HAP-1 (cell line): ENCODE results near the gene SRGAP2B.
"Not testable (repeated sequence)": the region's sequence is repeated elsewhere in the genome, so short reads cannot be mapped to it uniquely, and the experiment has no call there.

ENCODE experiments used
- DNase-seq, 2 experiments: peaks; one replicate each; pipeline ENCODE4 v3.0.0-alpha.2; 2016 to 2020; ENCODE audit warnings: low spot score in 2 of 2
- H3K27me3 ChIP-seq: fragments of 250-450 bp; sonication (Bioruptor Pico); 2 replicates; pipeline ENCODE4 v1.5.1; 2020; ENCODE audit warnings: low read depth, mild to moderate bottlenecking, moderate library complexity
- H3K36me3 ChIP-seq: fragments of 250-450 bp; sonication (Bioruptor Pico); replicated peaks from 2 replicates; pipeline ENCODE4 v1.5.1; 2020; ENCODE audit warnings: mild to moderate bottlenecking
- H3K4me1 ChIP-seq: fragments of 250-450 bp; sonication (Bioruptor Pico); 2 replicates; pipeline ENCODE4 v1.5.1; 2020; ENCODE audit warnings: mild to moderate bottlenecking
- H3K4me3 ChIP-seq: fragments of 250-450 bp; sonication (Bioruptor Pico); 2 replicates; pipeline ENCODE4 v1.5.1; 2020; ENCODE audit warnings: mild to moderate bottlenecking, moderate library complexity
- H3K9me3 ChIP-seq: fragments of 250-450 bp; sonication (Bioruptor Pico); 2 replicates; pipeline ENCODE4 v1.5.1; 2020; ENCODE audit warnings: mild to moderate bottlenecking, moderate library complexity
- in situ Hi-C: fragments of 300-500 bp; cut with MboI; formaldehyde crosslinking; loops from 3 replicates; pipeline ENCODE4 v1.14.3; 2020; ENCODE audit warnings: low sequenced_read_pairs, inconsistent platforms, mixed read lengths

SRGAP2B gene

DNA sequence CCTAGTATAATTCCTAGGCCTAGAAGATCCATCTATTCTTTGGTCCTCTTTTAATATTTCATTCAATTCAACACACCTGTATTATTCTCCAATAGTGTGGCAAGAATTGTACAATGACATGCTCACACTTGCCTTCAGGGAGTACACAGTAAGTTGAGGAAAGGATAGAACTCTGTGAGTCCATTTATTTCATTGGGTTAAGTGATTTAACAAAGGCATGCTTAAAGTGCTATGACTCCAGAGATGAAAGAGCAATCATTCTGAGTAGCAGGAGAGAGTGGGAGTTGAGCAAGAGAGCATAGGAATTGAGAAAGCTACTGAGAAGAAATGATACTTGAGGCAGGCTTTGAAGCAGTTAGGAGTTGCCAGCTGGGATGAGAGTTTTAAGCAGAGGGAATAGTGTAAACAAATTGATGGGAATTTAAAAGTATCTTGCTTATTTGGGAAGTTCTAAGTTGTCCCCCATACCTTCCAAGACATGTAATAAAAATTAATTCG lies 19.5 kb upstream of the SRGAP2B start:
- not testable (repeated sequence) for H3K4me1 ChIP-seq

DNA sequence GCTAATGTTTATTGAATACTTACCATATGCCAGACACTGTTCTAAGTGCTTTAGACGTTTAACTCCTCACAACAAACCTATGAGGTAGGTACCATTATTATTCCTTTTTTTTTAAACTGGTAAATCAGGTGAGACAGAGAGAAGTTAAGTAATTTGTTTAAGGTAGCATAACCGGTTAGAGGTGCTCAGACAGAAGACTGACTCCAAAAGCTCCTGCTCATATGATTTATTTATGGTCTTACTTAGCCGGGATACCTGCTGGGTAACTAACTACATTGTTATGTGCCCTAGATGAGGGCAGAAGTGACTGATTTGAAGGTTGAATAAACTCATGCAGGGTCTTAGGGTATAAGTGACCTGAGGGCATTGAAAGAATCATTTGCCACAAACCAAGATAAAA lies 17.6 kb upstream of the SRGAP2B start:
- H3K27me3 ChIP-seq, H3K36me3 ChIP-seq, DNase-seq, H3K4me1 ChIP-seq, H3K9me3 ChIP-seq, H3K4me3 ChIP-seq, in situ Hi-C loops: not testable (repeated sequence)

More for the DNA sequence above, 19.5 kb upstream of the SRGAP2B start:
- in situ Hi-C loops, H3K27me3 ChIP-seq, DNase-seq, H3K9me3 ChIP-seq, H3K36me3 ChIP-seq, H3K4me3 ChIP-seq: not testable (repeated sequence)

DNA sequence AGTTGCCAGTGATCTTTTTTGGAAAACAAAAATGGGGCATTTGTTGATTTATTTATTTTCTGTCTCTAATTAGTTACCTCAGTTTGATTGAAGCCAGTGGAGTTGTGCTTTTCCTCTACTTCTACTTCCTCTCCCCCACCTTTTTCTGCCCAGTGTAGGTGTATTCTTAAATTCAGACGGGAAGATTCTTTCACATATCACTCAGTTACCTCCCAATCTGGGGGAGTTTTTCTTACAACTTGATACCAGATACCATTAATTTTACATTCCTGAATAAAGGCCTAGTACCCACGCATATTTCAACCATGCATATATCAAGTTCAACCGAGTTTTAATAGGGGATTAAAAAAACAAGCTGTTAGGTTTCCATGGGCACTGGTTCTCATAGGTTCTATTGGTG lies 16.5 kb upstream of the SRGAP2B start:
- H3K27me3 ChIP-seq, H3K9me3 ChIP-seq, H3K36me3 ChIP-seq, DNase-seq, in situ Hi-C loops, H3K4me1 ChIP-seq, H3K4me3 ChIP-seq: not testable (repeated sequence)

DNA sequence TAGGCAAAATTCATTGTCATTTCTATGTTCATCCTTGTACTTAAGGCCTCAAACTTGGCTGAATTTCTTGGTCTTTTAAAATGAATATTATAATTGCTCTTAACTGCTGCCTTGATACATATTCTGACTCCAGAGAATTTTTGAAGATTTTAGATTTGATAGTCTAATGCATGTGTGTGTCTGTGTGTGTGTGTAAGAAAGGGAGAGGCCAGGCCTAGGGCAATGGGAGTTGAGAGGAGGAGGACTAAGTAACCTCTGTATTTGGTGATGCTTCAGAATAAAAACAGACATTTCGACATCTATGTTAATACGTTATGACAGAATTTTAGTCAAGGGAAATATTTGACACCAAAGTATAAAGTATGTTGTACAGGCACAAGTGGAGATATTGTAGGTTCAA lies 8.2 kb upstream of the SRGAP2B start:
- in situ Hi-C loops, result not testable (repeated sequence)

DNA sequence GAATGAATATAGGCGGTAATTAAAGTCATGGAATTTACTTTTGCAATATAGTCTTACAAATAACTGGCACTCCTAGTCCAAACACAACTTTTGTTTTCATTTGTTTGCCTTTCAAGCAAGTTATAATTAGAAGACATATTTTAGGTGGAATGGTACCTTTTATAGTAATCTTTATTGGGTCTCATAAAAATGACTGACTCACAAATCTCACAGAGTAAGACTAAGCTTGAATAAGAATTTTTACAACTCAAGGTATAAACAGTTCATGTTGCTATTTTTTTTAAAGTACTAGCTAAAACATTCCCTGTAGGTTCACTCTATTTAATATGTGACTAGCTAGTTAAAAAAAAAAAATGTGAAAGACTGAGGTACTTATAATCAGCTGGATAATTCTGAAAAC lies 6.6 kb upstream of the SRGAP2B start:
- DNase-seq, in situ Hi-C loops, H3K9me3 ChIP-seq, H3K4me3 ChIP-seq, H3K4me1 ChIP-seq, H3K27me3 ChIP-seq, H3K36me3 ChIP-seq: not testable (repeated sequence)

More for the DNA sequence above, 8.2 kb upstream of the SRGAP2B start:
- H3K36me3 ChIP-seq, H3K27me3 ChIP-seq, H3K4me1 ChIP-seq, H3K9me3 ChIP-seq, DNase-seq, H3K4me3 ChIP-seq: not testable (repeated sequence)

DNA sequence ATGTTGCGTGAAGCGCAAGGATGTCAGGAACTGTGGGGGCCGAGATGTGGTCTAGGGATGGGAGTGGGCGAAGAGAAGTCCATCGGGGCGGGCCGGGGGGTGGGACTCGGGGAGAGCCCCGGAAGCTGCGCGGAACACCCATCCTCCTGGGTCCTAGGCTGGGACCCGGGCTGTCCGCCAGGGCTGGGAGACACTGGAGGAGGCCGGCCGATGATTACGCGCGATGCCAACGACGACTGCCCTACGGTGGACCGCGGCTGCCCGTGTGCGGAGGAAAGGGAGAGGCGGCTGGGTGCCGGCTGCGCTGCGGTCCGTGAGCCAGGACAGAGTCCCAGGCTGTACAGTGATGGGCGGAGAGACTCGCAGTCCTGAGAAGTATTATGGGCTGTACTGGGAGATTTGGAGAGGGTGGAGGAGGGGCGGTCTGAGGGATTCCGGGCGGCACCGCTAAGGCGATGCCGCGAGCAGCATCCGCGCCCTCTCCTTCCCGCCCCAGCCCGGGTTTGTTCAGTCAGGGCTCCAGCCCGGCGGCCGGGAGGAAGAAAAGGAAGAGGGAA lies 395 bp downstream of the SRGAP2B start:
- H3K4me3 ChIP-seq, in situ Hi-C loops, DNase-seq, H3K36me3 ChIP-seq, H3K27me3 ChIP-seq, H3K4me1 ChIP-seq, H3K9me3 ChIP-seq: not testable (repeated sequence)

DNA sequence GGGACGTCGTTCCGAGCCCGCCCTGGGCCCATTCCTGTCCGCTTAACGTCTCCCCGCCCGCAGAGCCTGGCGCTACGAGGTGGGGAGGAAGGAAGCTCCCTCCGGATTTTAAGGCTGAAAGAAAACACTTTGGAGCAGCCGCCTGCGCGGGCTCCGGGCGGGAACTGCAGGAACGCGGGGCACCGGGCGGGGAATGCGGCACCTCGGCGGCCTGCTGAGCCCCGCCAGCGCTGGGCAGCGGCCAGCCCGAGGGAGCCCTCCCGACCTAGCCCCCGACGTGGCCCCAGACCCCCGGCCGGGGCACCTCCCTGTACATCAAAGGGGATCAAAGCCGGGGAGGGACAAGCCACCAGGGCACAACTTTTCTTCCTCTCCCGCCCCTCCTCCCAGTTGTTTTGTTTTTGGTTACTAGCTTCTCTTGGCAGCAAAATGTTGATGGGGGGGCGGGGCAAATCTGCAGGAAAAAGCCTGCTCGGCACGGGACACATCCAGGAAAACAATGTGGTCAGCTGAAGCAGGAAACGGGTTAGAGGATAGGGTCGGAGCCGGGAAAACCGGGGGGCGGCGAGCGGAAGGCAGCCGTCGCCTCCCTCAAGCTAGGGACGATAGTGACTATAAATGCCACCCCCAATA lies 1.5 kb downstream of the SRGAP2B start:
- H3K27me3 ChIP-seq, H3K9me3 ChIP-seq, H3K4me1 ChIP-seq, H3K36me3 ChIP-seq, in situ Hi-C loops: not testable (repeated sequence)
- peak; percentile 1 to 91 for DNase-seq
- H3K4me3 ChIP-seq, result peak overlapping the region; percentile 32

DNA sequence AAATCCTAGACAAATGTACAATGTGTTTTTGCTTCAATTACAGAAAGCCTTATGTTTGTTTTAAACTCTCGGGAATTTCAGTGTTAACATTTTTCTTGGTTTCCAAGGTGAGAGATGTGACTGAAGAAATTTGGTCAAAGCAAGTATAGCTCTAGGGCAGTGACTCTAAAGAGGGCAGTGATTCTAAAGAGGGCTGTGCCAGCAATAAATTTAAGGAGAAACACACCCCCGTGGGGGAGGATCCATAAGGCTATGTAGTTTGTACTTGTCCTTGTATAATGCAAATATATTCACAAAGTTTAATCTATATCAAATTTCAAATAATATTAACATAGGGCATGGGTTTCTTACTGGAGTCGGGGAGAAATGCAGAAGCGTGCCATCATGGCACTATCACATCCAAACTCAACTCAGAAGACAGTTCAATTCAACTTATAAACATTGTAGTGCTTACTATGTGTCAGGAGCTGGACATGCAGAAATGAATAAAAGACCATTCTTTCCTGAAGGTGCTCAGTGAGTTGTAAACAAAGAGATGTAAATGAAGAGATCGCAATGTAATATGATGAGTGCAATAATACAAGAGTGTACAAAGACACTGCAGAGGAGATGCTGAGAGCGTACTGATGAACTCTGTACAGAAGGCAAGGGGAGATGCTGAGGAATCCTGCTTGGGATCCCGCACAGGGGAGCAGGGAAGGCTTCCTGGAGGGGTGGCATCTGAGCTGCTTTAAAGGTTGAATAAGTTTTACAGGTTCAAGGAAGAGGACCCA lies 12.5 kb downstream of the SRGAP2B start:
- peak; percentile 2 to 17 for DNase-seq
- H3K36me3 ChIP-seq, H3K4me3 ChIP-seq, H3K4me1 ChIP-seq, in situ Hi-C loops, H3K27me3 ChIP-seq, H3K9me3 ChIP-seq: not testable (repeated sequence)

DNA sequence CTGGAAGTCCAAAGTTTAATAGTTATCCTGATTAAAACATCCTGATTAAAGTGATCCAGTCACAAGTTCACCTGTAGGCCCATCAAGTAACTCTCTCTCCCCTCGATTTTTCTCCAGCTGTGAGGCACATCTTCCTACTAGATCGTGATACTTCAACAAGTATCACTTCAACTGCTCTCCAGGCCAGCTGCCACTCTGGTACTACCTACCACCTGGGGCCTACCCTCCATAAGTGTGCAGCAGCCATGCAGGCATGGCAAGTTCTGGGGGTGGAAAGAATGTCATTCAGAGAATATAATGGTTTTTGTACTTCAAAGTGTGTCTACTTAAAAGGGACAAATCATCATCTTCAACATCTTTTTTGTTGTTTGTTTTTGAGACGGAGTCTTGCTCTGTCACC lies 14.9 kb downstream of the SRGAP2B start:
- DNase-seq, H3K4me3 ChIP-seq, H3K9me3 ChIP-seq, H3K36me3 ChIP-seq, H3K4me1 ChIP-seq, in situ Hi-C loops, H3K27me3 ChIP-seq: not testable (repeated sequence)

DNA sequence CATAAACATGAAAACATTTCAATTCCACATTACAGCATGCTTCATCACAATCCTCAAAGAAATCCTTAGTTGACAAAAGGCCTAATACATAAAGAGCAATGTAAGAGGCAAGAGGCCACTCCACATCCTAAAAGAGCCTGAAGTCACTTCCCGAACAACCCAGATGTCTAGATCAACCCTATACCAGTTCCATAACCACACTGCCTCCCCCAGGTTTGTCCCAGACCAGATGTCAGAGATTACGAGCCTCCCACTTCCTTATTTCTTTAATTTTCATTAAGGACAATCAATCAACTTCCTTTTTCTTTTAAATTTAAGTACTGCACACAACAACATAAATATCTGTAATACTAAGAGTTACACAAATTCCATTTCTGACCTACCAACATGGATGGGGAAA lies 15.4 kb downstream of the SRGAP2B start:
- H3K9me3 ChIP-seq, H3K4me1 ChIP-seq, H3K4me3 ChIP-seq, DNase-seq, H3K27me3 ChIP-seq, H3K36me3 ChIP-seq, in situ Hi-C loops: not testable (repeated sequence)

DNA sequence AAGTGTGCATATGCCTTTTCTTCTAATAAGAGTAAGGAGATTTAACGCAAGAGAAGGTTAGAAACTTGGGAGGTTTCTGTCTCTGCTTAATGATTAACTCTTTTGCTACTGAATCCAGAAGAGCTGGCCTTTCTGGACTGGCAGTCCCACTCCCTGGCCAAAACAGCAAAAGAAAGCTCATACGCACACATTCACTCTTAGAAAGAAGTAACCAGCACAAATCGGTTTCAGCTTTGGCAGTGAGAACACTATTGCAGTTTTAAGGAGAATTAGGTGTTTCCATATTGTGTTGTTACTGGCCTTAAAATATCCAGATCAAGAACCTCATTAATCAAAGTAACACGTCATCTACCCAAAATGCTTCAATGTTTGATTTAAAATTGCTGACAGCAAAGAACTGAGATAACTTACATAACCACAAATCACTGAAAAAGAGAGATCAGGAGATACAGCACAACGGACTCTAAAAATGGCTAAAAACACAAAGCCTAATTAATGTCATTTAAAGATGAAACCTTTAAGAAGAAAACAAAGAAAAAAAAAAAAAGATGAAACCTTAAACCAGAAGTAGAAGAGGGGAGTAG lies 16.2 kb downstream of the SRGAP2B start:
- H3K4me1 ChIP-seq, H3K4me3 ChIP-seq, DNase-seq, H3K27me3 ChIP-seq, H3K9me3 ChIP-seq, H3K36me3 ChIP-seq, in situ Hi-C loops: not testable (repeated sequence)

DNA sequence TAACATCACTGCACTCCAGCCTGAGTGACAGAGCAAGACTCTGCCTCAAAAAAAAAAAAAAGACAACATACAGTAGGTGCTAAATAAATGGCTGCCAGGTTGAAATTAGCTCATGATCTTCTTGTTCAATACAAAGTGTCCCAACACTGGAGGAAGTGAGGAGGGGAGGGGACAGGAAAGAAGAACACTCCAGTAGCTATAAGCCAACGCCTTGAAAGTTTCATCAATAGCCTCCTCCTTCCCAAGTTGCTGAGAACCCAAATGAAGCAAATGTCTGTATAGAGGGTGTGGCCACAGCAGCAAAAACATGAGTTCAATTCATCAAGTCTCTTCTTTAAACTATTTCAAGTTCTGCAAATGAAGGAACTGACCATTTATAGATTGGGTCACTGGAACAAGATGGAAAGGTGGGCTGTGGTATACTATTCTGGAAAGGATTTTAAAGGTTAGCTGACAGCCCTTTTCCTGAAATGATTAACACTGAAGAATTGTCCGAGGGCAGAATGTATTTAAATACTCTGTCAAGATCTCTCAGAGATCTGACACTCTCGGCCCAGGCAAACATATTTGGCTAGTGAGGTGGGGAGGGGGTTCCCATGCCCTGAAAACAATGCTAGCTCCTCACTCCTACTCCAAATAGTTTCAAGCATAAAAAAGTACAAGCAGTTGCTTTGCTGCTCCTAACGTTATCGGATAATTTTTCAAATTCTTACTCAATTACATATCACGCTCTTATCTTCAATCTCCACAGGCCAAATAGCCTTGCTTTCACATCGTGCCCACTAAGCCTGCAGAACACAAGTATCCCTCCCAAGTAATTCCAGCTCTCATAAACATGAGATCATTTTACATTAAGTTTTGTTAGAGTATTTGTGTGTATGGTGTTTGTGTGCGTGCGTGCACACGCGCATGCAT lies 17.0 kb downstream of the SRGAP2B start:
- in situ Hi-C loops, H3K4me1 ChIP-seq, H3K4me3 ChIP-seq, DNase-seq, H3K27me3 ChIP-seq, H3K9me3 ChIP-seq, H3K36me3 ChIP-seq: not testable (repeated sequence)

DNA sequence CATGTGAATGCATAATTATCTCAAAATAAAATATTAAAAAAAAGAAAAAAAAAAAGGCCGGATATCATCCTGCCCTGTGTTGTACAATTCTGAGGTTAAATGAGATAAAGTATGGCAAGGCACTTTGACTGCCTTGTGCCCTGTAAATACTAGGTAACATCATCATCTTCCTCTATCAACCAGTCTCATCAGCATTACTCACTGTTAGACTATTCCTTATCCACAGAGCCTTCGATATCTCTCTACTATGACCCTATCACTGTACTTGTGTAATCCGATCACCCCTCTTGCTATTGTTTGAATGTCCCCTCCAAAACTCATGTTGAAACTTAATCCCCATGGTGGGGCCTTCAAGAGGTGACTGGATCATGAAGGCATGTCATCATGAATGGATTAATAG lies 18.3 kb downstream of the SRGAP2B start:
- H3K36me3 ChIP-seq, in situ Hi-C loops, H3K27me3 ChIP-seq, H3K9me3 ChIP-seq, DNase-seq, H3K4me3 ChIP-seq, H3K4me1 ChIP-seq: not testable (repeated sequence)
